GM19372 (cell line): ENCODE data around the gene SMLR1.

Experiments used
- ATAC-seq: cut with Tn5 transposase; IDR thresholded peaks from one replicate; pipeline ENCODE4 v1.9.1; 2021; ENCODE audit warnings: mild to moderate bottlenecking, low read depth, moderate library complexity; ENCODE audit not compliant: unreplicated experiment

SMLR1 gene

GRCh38 chr6:130824978-130825694 lies 2.1 kb upstream of the SMLR1 start:
- no peak for ATAC-seq

GRCh38 chr6:130825772-130826441 lies 1.3 kb upstream of the SMLR1 start:
- ATAC-seq: no peak

- no peak for ATAC-seq
These were observed 562 bp upstream of the SMLR1 start for GRCh38 chr6:130826442-130827246.

- no peak for ATAC-seq
These were observed 2.2 kb downstream of the SMLR1 start for GRCh38 chr6:130829333-130829910.

- no peak for ATAC-seq
These were observed 4.4 kb downstream of the SMLR1 start for GRCh38 chr6:130831607-130832006.

- ATAC-seq: no peak
These were observed 6.4 kb downstream of the SMLR1 start for GRCh38 chr6:130833569-130833968.

GRCh38 chr6:130834482-130835251 lies 7.5 kb downstream of the SMLR1 start:
- ATAC-seq: no peak

- no peak for ATAC-seq
These were observed 8.9 kb downstream of the SMLR1 start for GRCh38 chr6:130836055-130836640.

GRCh38 chr6:130837067-130837466 lies 9.9 kb downstream of the SMLR1 start:
- no peak for ATAC-seq

GRCh38 chr6:130838250-130838860 lies 11.1 kb downstream of the SMLR1 start:
- no peak for ATAC-seq

GRCh38 chr6:130838951-130839350 lies 11.7 kb downstream of the SMLR1 start:
- ATAC-seq: no peak

- ATAC-seq: no peak
These were observed 12.2 kb downstream of the SMLR1 start for GRCh38 chr6:130839379-130839778.

- ATAC-seq: no peak
These were observed 12.8 kb downstream of the SMLR1 start for GRCh38 chr6:130840050-130840449.

GRCh38 chr6:130841128-130841728 lies 14.0 kb downstream of the SMLR1 start:
- ATAC-seq: no peak

GRCh38 chr6:130843575-130844320 lies 16.5 kb downstream of the SMLR1 start:
- ATAC-seq: peak; percentile 80

- ATAC-seq: no peak
These were observed 19.3 kb downstream of the SMLR1 start for GRCh38 chr6:130846501-130846900.

GRCh38 chr6:130847001-130847910 lies 20.1 kb downstream of the SMLR1 start:
- no peak for ATAC-seq
